ENCODE results near the gene CATSPERD.
"Not testable (repeated sequence)": the region's sequence is repeated elsewhere in the genome, so short reads cannot be mapped to it uniquely, and the experiment has no call there.

Gene CATSPERD

DNA sequence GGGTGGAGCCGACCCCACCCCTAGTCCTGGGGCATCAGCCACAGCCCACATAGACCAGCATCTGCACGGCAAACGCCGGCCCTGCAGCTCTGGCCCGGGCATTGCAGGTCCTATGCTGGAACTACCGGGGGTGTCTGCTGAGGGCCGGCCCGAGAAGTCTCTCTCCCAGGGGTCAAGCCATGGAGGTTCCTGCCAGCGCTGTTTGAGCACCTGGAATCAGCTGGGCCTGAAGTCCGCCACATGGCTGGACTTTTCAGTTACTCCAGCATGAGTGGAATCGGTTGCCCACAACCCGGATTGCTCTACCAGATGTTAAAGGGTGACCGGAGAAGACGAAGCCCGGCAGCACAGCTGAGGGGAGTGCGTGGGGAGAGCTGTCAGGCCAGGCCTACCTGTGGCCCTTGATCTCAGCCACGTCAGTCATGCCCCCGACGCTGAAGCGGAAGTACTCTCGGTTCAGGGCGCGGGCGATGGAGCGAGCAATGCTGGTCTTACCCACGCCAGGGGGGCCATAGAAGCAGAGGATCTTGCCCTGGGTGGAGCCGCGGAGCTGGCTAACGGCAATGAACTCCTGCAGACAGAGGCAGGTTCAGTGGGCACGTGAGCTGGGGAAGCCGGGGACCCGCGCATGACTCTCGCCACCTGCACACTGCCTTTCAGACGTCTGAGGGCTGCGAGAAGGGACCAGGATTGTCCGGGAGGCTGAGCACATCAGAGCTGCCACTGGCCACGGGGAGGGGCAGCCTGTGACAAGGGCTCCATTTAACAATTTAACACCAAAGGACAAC is 21.6 kb upstream of the CATSPERD start:
- no peak for DNase-seq

DNA sequence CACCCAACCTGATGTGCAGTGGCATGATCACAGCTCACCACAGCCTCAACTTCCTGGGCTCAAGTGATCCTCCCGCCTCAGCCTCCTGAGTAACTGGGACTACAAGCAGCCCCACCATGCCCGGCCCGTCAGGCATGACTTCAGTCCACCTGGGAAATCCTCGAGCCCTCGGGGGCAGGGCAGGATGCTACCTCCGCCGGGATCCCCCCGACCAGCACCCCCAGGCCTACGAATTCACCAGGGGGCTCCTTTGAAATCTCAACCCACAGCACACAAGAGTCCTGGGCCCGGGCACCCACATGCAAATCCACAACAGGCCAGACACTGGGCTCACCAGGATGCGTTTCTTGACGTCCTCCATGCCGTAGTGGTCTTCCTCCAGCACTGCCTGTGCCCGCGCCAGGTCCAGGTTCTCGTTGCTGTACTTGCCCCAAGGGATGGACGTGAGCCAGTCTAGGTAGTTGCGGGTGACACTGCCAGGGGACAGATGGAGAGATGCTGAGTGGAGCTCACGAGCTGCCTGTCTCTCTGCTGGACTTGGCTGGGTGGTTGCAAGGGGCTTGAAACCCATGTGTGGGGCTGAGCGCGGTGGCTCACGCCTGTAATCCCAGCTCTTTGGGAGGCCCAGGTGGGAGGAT is 19.9 kb upstream of the CATSPERD start:
- no peak for DNase-seq

DNA sequence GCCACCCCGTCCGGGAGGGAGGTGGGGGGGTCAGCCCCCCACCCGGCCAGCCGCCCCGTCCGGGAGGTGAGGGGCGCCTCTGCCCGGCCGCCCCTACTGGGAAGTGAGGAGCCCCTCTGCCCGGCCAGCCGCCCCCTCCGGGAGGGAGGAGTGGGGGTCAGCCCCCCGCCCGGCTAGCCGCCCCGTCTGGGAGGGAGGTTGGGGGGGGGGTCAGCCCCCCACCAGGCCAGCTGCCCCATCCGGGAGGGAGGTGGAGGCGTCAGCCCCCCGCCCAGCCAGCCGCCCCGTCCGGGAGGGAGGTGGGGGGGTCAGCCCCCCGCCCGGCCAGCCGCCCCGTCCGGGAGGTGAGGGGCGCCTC is 18.4 kb upstream of the CATSPERD start:
- DNase-seq: not testable (repeated sequence)

DNA sequence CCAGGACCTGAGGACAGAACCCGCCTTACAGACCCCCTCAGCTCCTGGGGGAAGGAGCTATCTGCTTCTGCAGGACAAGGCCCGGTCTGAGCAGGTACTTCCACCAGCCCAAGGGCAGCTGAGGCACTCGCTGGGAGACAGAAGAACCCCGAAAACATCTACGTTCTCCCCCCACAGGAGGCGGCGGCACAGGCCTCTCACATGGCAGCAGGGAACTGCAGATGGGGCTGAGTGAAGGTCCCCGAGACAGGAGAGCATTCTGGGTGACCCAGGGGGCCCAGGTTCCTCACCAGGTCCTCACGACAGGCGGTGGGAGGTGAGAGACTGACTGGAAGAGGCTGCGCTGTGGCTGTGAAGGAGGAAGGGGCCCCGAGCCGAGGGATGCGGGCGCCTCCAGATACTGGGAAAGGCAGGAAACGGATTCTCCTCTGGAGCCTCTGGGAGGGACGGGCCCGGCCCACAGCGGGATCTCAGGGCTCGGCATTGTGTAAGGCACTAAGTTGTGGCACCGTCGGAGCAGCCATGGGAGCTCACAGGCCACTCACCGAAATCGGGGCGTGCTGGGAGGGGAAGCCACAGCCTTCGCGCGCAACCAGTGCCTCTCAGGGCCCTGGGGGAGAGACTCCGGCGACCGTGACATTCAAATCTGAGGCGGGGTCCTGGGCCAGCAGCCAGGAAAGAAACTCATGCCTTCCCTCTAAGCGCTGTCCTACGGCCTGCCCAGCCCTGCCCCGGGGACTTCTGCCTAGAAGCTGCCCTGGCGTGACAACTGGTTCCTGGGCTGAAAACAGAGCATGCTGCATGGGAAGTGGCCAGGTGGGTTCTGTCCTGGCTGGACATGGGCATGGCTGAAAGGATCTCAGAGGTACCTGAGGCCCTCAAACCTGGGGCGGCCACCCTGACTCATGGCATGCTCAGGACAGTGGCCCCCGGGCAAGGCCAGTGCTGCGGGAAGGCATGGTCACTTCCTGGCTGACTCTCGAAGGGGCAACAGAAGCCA is 16.3 kb upstream of the CATSPERD start:
- DNase-seq: no peak

DNA sequence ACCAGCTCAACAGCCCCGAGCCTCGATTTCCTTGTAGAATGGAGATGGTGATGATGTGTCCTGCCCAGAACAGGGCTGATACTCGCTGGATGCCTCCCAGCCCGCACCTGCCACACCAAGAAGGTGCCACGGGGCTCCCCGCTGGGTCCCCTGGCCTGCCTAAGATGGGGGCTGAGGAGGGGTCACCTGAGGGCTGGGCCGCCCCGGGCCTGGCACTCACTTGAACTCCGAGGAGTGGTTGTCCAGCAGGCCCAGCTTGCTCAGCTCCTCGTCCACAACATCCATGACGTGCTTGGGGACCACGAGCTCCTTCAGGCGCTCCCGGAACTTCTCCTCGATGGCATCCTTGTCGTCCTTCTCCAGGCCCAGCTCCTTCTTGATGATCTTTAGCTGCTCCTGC is 14.9 kb upstream of the CATSPERD start:
- no peak for DNase-seq

DNA sequence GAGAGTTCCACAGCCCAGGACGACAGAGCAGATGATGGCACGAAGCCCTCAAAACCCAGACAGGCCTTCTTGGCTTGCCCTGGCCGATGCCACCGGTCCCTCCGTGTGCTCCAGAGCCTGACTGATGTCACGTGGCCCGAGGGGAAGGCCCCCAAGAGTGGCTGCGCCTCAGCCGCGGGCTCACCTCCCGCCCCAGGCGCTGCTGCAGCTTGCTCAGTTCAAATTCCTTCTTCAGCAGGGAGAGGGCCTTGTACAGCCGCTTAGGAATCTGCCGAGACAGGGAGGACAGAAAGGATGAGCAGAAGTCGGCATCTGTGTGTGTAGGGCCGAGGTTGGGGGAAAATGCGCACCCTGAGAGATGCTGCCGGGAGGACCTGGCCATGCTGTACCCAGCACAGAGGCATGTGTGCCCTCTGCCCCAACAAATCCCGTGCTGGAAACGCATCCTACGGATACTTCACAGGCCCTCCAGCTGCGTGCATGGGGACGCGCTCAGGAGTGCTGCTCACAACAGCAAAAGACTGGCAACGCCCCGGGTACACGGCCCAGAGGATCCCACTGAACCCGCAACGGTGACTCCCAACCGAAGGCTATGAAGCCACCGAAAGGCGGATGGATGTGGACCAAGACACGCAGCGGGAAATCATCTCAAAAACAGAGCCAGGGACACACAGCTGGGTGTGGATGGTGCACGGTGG is 13.4 kb upstream of the CATSPERD start:
- no peak for DNase-seq

DNA sequence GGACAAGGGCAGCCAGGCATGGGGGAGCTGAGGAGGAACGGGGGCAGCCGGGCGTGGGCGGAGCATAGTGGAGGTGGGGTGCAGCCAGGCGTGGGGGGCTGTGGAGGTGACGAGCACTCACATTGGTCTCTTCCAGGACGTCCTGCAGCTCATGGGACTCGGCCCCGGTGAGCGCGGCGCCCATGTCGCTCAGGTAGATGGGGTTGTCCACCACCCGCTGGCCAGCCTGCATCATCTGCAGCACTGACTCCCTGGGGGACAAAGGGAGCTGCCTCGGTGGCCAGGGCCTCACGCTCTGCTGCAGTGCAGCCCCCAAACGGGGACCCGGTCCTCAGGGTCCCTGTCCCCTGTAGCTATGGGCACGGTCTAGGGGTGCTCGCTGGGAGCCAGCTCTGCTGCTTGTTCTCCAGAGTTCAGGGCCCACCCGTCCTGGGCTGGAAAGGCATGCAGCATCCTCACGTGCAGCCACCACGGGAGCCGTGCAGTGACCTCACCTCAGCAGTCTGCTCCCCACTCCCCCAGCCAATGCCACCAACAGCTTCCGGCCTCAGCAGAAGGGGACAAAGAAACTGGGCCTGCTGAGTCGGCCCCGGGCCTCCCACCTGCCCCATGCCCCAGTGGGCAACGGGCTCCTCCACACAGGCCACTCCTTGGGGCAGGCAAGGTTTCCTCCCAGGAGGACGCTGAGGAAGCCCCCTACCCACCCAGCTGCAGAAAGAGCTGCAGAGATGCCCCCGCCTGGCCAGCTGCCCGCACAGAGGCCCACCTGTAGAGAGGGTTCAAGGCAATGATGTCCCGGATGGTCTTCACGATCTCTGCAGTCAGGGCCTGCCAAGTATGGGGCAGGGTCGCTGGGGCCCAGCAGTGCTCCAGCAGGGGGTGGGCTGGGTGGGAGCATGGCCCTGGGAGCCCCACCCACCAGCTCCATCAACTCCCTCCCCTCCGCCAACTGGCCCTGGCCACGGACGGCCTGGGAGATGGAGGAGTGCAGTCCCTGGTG is 12.6 kb upstream of the CATSPERD start:
- DNase-seq: no peak

DNA sequence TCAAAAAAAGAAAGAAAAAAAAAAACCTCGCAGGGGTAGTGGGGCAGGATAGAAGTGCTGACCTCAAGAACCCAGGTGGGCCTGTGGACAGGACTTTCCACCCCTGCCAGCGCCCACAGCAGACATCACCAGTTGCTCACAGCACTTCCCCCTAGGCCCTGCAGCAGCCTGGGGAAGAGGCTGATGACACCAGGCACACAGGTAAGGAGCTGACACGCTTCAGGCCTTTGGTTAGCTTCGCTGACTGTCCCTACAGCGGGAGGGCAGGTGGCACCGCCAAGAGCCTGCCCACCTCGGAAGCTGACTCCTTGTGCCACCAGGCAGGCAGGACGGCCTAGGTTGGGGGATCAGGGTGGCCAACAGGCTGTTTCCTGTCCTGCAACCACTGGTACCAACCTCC is 9.4 kb upstream of the CATSPERD start:
- no peak for DNase-seq

DNA sequence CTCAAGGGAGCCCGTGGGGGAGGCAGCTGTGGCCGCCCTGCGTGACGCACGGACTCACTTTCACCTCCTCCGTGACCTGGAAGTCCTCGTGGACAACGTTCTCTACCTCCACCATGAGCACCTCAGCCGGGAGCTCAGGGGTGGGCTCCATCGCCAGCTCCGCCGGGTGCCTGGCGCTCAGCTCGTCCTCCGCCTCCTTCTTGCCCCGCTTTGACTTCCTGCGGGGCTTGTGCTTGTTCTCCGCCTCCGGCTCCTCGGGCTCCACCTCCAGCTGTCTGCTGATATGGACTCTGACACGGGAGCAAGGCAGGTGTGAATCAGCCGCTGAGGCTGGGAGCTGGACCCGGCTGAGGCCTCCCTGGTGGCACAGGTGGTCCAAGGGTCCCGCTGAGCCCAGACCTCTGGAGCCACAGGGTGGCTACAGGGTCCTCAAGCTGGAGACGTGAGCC is 8.7 kb upstream of the CATSPERD start:
- DNase-seq: no peak

DNA sequence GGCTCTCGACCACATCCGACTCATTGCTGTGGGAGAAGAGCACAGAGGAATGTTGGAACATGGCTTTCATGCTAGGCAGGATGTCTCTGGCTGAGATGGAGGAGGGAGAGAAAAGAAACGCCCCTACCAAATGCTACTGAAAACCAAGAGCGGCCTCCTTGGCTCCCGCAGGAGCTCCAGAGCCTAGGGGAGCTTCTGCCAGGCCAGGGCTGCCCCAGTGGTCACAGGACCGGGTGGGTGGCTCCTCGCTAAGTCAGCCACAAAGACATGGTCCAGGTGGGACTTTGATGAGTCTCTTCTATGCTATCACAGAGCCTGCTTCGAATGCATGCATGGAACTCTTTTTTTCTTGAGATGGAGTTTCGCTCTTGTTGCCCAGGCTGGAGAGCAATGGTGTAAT is 7.2 kb upstream of the CATSPERD start:
- no peak for DNase-seq

DNA sequence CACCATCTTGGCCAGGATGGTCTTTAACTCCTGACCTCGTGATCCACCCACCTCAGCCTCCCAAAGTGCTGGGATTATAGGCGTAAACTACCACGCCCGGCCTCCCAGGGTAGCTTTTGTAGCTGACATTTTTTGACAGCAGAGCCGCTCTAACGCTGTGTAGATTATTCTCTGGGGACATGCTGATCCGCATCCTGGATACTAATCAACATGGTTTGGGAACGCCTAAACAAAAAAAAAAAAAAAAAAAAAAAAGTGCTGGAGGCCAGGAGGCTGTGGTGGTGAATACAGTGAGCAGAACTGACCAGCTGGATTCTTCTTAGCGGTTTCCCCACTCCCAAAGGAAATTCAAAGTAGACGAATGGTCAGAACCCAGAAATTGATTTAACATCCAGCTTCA is 5.6 kb upstream of the CATSPERD start:
- no peak for DNase-seq

DNA sequence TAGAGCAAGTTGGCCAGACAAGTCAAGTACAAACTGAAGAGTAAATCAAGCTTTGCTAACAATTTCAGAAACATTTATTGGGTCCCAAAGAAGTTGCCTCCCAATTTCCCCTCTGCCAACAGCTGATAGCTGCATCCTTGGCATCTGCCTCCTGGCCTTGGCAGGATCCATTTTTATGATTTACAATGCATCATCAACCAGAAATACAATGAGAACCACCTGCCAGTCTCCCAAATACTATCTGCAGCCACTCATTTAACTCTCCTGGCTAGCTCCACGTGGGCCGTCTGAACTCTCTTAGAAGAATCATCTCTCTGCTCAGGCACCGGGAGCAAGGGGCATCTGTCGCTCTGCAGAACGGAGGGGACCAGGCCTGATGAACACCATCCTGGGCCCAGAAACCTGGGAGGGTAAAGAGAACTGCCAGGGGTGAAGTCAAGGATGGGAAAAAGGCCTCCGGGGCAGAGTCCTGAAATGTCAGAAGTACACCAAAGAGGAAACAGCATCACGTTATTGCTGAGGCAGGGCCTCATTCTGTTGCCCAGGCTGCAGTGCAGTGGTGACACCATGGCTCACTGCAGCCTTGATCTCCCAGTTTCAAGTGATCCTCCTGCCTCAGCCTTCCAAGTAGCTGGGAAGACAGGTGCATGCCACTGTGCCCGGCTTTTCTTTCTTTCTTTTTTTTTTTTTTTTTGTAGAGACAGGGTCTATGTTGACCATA is 3.1 kb upstream of the CATSPERD start:
- peak in 1 of 3 donors; percentile 8 for DNase-seq

DNA sequence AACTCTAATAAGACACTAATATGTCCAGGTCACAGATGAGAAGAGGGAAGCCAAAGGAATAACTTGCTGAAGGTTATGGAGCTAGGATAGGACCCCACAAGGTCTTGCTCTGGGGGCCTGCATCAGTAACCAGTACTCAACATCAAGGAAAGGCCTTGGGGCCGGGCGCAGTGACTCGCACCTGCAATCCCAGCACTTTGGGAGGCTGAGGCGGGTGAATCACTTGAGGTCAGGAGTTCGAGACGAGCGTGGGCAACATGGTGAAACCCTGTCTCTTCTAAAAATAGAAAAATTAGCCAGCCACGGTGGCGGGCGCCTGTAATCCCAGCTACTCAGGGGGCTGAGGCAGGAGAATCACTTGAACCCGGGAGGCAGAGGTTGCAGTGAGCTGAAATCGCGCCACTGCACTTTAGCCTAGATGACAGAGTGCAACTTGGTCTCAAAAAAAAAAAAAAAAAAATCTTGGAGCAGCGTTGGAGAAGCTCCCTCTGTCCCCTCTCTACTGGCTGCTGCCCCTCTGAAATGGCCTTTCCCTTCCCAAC is 2.3 kb upstream of the CATSPERD start:
- peak; percentile 66 to 71 (median 69) for DNase-seq

DNA sequence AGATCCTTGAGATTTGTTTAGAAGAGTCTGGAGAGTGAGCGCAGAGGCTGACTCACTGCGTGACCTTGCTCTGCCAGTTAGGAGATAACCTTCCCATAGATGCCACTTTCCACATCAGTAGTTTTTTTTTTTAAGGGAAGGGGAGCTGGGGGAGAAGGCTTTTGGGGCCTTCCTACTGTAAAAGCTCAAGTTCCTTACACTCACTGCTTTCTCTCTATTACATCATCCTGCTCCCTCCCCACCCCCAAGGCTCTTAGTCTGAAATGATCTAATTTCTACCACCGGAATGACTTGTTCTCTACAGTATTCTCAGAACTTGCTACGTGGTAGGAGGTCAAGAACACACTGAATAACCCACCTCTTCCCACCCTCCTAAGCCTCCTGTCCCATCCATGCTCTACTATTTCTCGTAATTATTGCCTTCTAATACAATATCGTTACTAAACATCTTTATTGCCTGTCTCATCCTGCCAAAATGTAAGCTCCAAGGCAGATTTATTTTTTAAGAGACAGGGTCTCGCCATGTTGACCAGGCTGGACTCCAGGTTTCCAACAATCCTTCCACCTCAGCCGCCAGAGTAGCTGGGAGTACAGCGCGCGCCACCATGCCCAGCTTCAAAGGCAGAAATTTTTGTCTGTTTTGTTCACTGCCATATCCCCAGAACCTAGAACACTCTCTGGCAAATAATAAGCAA is 1.7 kb upstream of the CATSPERD start:
- peak; percentile 80 to 86 (median 83) for DNase-seq

DNA sequence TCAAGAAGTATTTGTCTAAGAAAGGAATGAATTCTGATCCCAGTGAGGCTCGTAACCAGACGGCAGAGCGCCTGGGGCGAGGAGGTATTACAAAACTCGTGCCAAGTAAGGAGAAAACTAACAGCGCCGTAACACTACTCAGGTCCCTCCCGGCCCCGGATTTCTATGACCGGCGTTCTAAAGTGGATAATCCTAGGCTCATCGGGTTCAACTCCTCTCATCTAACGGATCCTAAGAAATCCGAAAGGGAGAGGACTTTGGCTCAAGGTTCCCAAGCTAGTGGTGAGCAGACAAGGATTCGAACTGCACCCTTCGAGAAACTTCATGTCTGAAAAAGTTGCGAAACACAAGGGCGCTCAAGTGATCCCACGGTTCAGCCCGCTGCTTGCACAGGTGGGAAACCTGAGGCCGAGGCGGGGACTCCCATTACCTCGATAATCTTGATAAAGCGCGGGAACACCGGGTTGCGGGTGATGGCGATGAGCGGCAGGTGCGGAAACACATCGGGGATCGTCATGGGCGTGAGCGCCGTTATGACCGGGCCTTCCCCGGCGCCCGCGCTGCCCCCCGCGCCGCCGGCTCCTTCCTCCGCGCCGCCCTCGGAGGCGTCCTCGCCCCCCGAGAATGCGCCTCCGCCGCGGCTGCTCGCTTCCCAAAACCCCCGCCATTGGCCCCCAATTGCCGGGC is 1.0 kb upstream of the CATSPERD start:
- peak; percentile 22 to 25 (median 24) for DNase-seq

DNA sequence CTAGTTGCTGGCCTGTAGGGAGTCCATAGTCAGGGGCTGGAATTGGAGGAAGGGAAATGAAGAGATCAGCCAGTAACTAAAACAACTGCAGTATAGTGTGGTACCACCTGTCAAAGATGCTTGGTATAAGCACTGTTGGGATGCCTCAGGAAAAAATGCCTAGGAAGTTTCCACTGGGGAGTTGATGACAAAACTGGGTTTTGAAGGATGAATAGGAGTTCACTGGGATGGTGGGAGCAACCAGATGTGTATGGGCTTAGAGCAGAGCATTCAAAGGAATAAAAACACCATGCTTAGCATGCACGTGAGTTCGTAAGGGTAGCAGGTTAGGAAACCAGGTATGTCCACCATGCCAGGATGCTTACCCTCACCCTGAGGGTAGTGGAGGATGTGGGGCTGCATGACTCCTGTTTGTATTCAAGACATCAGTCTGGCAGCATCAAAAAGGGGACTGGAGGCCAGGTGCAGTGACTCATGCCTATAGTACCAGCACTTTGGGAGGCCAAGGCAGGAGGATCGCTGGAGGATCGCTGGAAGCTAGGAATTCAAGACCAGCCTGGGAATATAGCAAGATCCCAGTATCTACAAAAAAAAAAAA is 7.1 kb downstream of the CATSPERD start:
- no peak for DNase-seq

DNA sequence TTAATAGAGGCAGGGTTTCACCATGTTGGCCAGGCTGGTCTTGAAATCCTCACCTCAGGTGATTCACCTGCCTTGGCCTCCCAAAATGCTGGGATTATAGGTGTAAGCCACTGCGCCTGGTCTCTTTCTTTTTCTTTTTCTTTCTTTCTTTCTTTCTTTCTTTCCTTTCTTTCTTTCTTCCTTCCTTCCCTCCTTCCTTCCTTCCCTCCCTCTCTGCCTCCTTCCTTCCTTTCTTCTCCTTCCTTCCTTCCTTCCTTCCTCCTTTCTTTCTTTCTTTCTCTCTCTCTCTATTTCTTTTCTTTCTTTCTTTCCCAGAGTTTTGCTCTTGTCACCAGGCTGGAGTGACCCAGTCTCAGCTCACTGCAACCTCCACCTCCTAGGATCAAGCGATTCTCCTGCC is 12.7 kb downstream of the CATSPERD start:
- DNase-seq: not testable (repeated sequence)

DNA sequence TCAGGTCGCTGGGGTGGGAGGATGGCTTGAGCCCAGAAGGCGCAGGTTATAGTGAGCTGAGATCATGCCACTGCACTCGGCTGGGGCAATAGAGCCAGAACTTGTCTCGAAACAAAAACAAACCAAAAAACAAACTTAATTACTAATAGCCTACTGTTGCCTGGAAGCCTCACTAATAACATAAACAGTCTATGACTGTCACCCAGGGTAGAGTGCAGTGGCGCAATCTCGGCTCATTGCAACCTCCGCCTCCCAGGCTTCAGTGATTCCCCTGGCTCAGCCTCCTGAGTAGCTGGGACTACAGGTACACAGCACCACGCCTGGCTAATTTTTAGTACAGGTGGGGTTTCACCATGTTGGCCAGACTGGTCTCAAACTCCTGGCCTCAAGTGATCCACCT is 18.0 kb downstream of the CATSPERD start:
- no peak for DNase-seq

DNA sequence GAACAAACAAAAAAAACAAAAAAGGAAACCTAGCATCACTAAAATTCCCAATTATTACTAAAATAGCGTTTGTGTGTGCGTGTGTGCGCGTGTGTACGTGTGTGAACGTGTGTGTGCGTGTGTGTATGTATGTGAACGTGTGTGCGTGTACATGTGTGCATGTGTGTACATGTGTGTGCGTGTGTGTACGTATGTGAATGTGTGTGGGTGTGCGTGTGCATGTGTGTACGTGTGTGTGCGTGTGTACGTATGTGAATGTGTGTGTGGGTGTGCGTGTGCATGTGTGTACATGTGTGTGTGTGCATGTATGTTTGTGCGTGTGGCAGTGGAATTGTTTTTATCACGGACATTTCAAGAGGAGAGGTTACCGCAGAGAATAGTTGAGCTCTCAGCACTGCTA is 21.6 kb downstream of the CATSPERD start:
- DNase-seq: no peak
